KBM-7 (cell line): Measurements from ENCODE around the gene DPP4.
"Not testable (repeated sequence)": the region's sequence is repeated elsewhere in the genome, so short reads cannot be mapped to it uniquely, and the experiment has no call there.

ENCODE experiments used
- DNase-seq: peaks from one replicate; pipeline ENCODE4 v3.0.0-alpha.2; 2015
- in situ Hi-C: fragments of 300-500 bp; cut with MboI; formaldehyde crosslinking; loops from 2 replicates; pipeline ENCODE4 v1.14.3; 2020; ENCODE audit warnings: low sequenced_read_pairs, low pct_unique_long_range_greater_than_20kb, mixed read lengths

The DPP4 gene

DNA sequence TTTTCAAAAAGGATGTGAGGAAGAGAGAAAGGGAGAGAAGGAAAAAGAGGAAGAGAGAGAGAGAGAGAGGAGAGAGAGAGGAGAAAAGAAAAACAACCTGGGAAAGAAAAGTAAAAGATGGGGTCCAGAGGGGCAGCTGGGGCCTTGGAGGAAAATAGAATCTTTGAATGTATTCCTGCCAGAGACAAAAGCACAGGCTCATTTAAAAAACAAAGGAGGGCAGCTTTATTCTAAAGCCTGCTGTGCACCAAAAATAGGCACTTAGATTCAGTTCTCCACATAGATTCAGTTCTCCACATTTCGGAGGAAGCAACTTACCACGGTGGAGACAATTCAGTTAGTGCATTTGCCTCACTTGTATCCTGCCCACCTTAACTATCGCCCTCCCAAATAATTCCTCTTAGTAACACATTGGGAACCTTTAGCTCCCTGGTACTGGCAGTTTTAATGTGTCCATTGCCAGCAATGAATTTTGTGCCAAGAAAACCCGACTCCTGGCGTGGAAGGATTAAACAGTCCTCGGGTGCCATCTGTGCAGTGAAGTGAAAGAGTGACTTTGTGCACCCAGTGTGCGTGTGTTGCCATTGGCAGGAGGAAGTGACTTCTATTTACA lies 71.3 kb downstream of the DPP4 start:
- DNase-seq = no peak

DNA sequence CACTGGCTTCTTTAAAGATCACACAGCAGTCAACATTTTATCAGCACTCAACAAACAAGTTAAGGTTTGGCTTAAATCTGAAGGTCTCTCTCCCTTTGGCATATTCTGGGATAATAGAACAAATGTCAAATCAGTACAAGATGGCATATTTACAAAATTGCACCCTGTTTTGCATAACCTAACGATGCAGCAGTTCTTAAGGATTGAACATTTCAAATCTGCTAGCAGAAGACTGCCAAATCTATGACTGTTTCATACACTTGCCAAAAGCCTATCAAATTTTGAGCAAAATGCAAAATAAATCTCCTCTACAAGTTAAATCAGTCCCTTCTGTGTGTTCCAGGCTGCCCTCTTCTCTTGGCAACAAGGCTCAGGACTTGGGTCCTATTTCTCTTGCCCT lies 73.6 kb downstream of the DPP4 start:
- in situ Hi-C loops = no loop called here
- DNase-seq = no peak

More for the DNA sequence above, 71.3 kb downstream of the DPP4 start:
- in situ Hi-C loops = no loop called here

GRCh38 chr2:161999321-161999720 lies 74.7 kb downstream of the DPP4 start:
- DNase-seq = no peak
- in situ Hi-C loops = no loop called here

DNA sequence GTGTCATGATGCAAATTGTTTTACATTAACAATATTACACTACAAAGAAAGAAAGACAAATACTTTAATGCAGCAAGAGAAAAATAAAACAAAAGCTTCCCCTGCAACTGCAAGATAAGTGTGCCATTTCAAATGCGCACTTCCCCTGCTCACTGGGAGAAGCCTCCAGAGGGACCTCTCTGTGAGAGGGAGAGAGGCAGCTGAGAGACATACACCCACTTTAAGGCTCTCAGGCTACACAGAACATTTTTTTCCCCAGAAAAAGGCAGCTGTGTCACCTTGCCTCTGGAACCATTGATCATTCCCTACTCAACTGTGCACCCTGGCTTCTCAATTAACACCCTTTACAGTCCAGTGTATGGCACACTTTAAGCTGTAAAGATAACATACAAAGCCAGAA lies 75.2 kb downstream of the DPP4 start:
- in situ Hi-C loops = no loop called here
- DNase-seq = no peak

DNA sequence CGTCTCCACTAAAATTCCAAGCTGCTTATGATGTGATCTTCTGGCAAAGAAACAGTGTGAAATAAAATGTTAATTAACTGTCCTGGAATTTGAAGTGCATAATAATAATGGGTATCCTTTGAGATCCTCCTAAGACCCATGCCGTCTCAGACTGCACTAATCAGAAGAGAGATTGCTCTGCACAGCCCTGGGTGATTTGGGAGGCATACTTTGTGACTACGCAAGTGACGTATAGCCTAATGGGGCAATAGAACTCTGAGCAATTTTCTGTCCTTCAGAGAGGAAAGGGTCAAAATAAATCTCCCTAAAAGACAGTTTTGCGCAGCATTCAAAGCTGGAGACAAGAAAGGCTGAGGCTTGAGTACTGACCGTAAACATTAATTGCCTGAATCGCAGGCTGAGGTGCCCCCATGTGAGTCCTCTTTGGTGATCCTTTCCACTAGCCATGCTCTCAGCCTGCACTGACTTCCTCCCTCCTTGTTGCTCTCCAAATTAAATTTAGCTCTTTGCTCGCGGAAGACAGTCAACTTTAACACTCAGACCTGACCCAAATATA lies 76.0 kb downstream of the DPP4 start:
- in situ Hi-C loops = no loop called here
- DNase-seq = no peak

DNA sequence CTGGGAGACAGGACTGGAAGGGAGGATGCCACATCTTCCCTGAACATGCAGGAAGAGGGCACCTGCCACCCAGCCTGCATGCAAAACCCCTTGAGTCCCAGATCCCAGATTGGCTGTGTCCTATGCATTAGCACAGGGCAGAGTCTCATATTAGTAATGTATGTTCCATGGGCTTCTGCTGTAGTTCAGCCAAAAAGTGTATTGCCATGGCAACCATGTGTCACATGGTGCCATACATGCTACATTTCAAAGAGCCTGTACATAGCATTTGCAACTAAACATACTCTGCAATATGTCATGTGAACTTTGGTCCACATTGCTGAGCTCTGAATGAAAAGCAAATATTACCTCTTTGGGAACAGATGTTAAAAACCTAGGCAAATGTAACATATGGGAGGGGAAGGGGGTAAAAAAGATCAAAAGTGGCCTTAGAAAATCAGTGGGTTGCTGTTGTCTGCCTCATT lies 78.4 kb downstream of the DPP4 start:
- no peak for DNase-seq
- in situ Hi-C loops = no loop called here

- DNase-seq = peak; percentile 55
- in situ Hi-C loops = no loop called here
Measured at GRCh38 chr2:161994761-161995520, 79.1 kb downstream of the DPP4 start.

DNA sequence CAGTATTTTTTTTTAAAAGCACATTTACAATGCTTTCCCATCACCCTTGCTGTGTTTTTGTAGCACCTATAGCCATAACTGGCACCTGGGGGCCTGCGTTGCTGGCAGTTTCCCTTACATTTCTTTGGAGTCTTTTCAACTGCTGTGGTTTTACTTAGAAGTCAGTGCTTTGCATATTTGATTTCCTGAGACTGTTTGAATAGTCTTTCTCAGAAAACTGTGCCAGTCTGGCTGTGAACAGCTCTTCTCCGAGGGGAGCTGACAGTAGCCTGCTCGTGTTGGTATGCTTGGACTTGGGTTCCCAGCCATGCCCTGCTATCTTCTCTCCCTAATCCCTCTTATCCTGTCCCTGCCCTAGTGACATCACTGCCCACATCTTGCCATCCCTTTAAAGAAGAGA lies 81.5 kb downstream of the DPP4 start:
- DNase-seq = peak; percentile 77
- in situ Hi-C loops = no loop called here

DNA sequence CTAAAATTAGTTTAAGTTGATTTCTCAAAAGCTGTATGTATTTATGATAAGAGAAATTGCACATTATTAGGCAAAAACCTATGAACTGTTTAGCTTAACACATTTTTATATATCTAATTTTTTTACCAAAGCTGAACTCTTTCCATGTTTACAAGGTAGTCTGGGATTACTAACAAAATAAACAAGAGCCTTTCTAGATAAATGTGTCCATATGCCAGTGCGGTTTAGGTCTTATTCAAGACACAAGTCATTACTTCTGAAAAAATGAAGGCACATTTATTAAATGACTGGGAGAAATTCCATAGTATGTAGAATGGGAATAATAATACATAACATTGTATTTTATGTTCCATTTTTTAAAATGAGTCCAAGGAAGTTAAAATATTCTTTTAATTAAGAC lies 82.0 kb downstream of the DPP4 start:
- in situ Hi-C loops = no loop called here
- no peak for DNase-seq

GRCh38 chr2:161990741-161991140 lies 83.3 kb downstream of the DPP4 start:
- in situ Hi-C loops = no loop called here
- peak; percentile 48 for DNase-seq

DNA sequence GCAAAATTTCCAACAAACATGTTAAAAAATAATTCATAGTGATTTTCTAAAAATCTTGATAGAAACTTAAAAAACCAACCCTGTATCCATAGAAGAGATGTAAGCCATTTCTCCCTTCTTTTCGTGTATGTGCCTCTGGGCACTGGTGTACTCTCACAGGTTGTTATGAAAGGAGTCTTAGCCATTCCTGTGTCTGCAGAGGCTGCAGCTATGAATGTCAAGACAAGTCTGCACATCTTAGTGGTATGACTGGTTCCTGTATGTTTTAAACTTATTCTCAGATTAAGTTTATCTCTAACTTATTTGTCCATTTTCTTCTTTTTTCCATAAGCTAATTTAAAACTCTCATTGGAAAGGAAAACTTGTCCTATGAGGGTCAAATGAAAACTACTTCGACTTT lies 84.0 kb downstream of the DPP4 start:
- DNase-seq = no peak

GRCh38 chr2:161988589-161988988 lies 85.4 kb downstream of the DPP4 start:
- in situ Hi-C loops = no loop called here
- DNase-seq = no peak

More for the DNA sequence above, 84.0 kb downstream of the DPP4 start:
- in situ Hi-C loops = no loop called here

- DNase-seq = no peak
- in situ Hi-C loops = no loop called here
Measured at GRCh38 chr2:161987311-161987710, 86.7 kb downstream of the DPP4 start.

- in situ Hi-C loops = no loop called here
- no peak for DNase-seq
Measured at GRCh38 chr2:161983866-161984265, 90.1 kb downstream of the DPP4 start.

GRCh38 chr2:161983331-161983651 lies 90.7 kb downstream of the DPP4 start:
- no peak for DNase-seq
- in situ Hi-C loops = no loop called here

GRCh38 chr2:161982548-161983330 lies 91.3 kb downstream of the DPP4 start:
- DNase-seq = no peak
- in situ Hi-C loops = no loop called here

GRCh38 chr2:161981679-161982250 lies 92.2 kb downstream of the DPP4 start:
- in situ Hi-C loops = no loop called here

DNA sequence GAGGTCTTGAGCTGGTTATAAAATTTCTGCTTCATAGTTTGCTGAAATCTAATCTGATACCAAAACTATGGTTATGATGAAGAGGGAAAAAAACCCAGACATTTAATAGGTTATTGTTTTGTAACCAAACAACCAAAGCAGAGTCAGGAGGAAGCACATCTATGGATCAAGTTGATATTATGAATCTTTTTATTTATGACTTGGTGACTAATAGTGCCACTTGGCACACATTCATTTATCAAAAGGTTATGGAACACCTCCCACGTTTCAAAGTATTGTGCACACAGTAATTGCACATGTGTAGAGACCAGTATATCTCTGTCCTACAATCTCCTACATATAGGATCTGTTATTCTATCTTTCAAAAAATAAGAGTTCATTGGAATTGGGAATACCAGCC lies 93.0 kb downstream of the DPP4 start:
- in situ Hi-C loops = no loop called here
- no peak for DNase-seq

More at GRCh38 chr2:161981679-161982250, 92.2 kb downstream of the DPP4 start:
- no peak for DNase-seq

DNA sequence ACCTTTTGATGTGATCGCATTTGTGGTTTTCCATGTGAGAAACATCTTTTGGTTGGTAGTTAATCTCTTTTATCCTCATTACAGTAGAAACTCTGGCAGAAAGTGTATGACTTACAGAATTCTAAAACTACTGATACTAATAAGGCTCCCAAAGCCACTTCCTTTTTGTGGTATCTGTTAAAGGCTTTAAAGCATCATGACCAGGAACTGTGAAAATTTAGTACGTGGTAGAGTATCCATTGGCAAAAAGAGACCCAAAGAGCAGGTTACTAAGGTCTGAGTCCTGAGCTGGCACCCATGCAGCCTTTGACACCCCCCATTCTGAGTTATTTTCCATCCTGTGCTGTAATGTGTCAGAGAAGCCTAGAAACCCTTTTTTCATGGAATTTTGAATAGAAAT lies 94.5 kb downstream of the DPP4 start:
- peak; percentile 49 for DNase-seq

GRCh38 chr2:161977926-161978325 lies 96.1 kb downstream of the DPP4 start:
- DNase-seq, in situ Hi-C loops: not testable (repeated sequence)

More for the DNA sequence above, 94.5 kb downstream of the DPP4 start:
- in situ Hi-C loops = no loop called here
